Ishikawa (cell line): Measurements from ENCODE around the gene PRPS1L1.

ENCODE experiments used
- RAD21 ChIP-seq: IDR thresholded peaks from 2 replicates; pipeline ENCODE4 v1.6.1; 2012; ENCODE audit warnings: low read depth
- TAF1 ChIP-seq: IDR thresholded peaks from 2 replicates; pipeline ENCODE4 v1.6.1; 2012; ENCODE audit warnings: low read depth, mild to moderate bottlenecking
- TF ChIP-seq, protein P1 (sequence below): IDR thresholded peaks from 2 replicates; pipeline ENCODE4 v1.6.1; 2012
- TF ChIP-seq, protein P2 (sequence below): IDR thresholded peaks from 2 replicates; pipeline ENCODE4 v1.6.1; 2012; ENCODE audit warnings: low read depth, mild to moderate bottlenecking

DNA sequence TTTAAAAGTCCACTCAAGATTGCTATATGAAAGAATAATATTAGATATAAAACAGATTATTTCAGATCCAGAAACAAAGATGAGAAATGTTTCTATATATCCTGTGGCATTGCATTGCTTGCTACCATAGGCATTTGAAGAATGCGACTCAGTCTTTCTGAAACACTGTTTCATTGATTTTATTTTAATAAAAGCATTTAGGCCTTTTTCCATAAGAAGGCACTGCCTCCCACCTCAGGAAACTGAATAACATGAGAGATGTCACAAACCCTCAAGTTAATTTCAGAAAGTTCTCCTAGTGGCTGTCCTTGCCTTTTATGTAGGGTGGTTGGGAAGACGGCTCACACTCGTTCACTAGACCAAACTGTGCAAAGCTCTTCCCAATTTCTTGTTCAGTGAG lies 23.3 kb downstream of the PRPS1L1 start:
- TF ChIP-seq RAD21 = no peak
- no peak for TF ChIP-seq TAF1
- TF ChIP-seq, protein P1, sequence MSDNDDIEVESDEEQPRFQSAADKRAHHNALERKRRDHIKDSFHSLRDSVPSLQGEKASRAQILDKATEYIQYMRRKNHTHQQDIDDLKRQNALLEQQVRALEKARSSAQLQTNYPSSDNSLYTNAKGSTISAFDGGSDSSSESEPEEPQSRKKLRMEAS = no peak
- TF ChIP-seq, protein P2, sequence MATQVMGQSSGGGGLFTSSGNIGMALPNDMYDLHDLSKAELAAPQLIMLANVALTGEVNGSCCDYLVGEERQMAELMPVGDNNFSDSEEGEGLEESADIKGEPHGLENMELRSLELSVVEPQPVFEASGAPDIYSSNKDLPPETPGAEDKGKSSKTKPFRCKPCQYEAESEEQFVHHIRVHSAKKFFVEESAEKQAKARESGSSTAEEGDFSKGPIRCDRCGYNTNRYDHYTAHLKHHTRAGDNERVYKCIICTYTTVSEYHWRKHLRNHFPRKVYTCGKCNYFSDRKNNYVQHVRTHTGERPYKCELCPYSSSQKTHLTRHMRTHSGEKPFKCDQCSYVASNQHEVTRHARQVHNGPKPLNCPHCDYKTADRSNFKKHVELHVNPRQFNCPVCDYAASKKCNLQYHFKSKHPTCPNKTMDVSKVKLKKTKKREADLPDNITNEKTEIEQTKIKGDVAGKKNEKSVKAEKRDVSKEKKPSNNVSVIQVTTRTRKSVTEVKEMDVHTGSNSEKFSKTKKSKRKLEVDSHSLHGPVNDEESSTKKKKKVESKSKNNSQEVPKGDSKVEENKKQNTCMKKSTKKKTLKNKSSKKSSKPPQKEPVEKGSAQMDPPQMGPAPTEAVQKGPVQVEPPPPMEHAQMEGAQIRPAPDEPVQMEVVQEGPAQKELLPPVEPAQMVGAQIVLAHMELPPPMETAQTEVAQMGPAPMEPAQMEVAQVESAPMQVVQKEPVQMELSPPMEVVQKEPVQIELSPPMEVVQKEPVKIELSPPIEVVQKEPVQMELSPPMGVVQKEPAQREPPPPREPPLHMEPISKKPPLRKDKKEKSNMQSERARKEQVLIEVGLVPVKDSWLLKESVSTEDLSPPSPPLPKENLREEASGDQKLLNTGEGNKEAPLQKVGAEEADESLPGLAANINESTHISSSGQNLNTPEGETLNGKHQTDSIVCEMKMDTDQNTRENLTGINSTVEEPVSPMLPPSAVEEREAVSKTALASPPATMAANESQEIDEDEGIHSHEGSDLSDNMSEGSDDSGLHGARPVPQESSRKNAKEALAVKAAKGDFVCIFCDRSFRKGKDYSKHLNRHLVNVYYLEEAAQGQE = no peak
